ENCODE measurements around the gene SH3PXD2A. TPM values are rescaled to one million over a fixed set of nuclear protein-coding genes. Genes with fewer than 3 reads are reported as not detected.
"Not testable (repeated sequence)": the region's sequence is repeated elsewhere in the genome, so short reads cannot be mapped to it uniquely, and the experiment has no call there.

Gene SH3PXD2A
- total and polyA plus RNA-seq, 4 donors, result 18.7 to 69.1 (median 42.5) TPM

- H3K36me3 ChIP-seq (ENCODE audit: control insufficient read depth in 1 of 2, insufficient read depth in 2 of 2, low read length in 1 of 2), result no peaks in the 10 kb centered on the region
- no peaks in the 10 kb centered on the region for H3K4me1 ChIP-seq (ENCODE audit: control insufficient read depth in 1 of 2, insufficient read depth in 2 of 2, low read length in 2 of 2)
- peak; percentile 88 to 90 for DNase-seq
- 16 to 17% methylated on average over 12 of the region's 12 CpGs for WGBS, 2 donors
- intact Hi-C loops (cut with DNase I), result loop anchor here (1.0 to 5.0 kb wide), 2 partner anchors 64 to 65 kb away; no protein-coding TSS in a partner anchor
- ATAC-seq (ENCODE audit: low FRiP score), result peak; percentile 86
- H3K4me3 ChIP-seq (ENCODE audit: low read length in 2 of 2), result no peak overlapping the region
- H3K27ac ChIP-seq (ENCODE audit: low read depth in 1 of 2, low read length in 2 of 2), result no peak overlapping the region
- H3K9me3 ChIP-seq (ENCODE audit: control insufficient read depth, low read length), result no peaks in the 10 kb centered on the region
- no peaks in the 10 kb centered on the region for H3K27me3 ChIP-seq (ENCODE audit: control insufficient read depth in 1 of 2, insufficient read depth in 2 of 2, low read length in 1 of 2)
These were observed 78.3 kb downstream of the SH3PXD2A start for GRCh38 chr10:103776878-103777591.

GRCh38 chr10:103775776-103776175 is 79.6 kb downstream of the SH3PXD2A start:
- no peaks in the 10 kb centered on the region for H3K9me3 ChIP-seq (ENCODE audit: control insufficient read depth, low read length)
- no peak overlapping the region for H3K27ac ChIP-seq (ENCODE audit: low read depth in 1 of 2, low read length in 2 of 2)
- no peak for ATAC-seq (ENCODE audit: low FRiP score)
- no peak overlapping the region for H3K4me3 ChIP-seq (ENCODE audit: low read length in 2 of 2)
- intact Hi-C loops (cut with DNase I), result loop anchor here in 1 of 2 donors (5.0 kb wide), 1 partner anchor 63 kb away; no protein-coding TSS in a partner anchor
- H3K36me3 ChIP-seq (ENCODE audit: control insufficient read depth in 1 of 2, insufficient read depth in 2 of 2, low read length in 1 of 2), result no peaks in the 10 kb centered on the region
- WGBS, 2 donors, result 94 to 95% methylated on average over 5 of the region's 5 CpGs
- no peaks in the 10 kb centered on the region for H3K27me3 ChIP-seq (ENCODE audit: control insufficient read depth in 1 of 2, insufficient read depth in 2 of 2, low read length in 1 of 2)
- peak in 1 of 2 donors; percentile 22 for DNase-seq
- H3K4me1 ChIP-seq (ENCODE audit: control insufficient read depth in 1 of 2, insufficient read depth in 2 of 2, low read length in 2 of 2), result no peaks in the 10 kb centered on the region

DNA sequence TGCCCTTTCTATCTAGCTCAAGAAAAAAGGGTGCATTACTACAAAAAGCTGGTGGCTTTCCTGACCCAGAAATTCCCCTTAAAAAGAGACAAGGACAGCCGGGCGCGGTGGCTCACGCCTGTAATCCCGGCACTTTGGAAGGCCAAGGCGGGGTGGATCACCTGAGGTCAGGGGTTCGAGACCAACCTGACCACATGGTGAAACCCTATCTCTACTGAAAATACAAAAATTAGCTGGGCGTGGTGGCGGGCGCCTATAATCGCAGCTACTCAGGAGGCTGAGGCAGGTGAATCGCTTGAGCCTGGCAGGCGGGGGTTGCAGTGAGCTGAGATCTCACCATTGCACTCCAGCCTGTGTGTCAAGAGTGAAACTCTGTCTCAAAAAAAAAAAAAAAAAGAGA is 82.5 kb downstream of the SH3PXD2A start:
- WGBS, 2 donors, result 76 to 78% methylated on average over 13 of the region's 13 CpGs
- DNase-seq; ATAC-seq (ENCODE audit: low FRiP score); H3K4me3 ChIP-seq (ENCODE audit: low read length in 2 of 2); H3K36me3 ChIP-seq (ENCODE audit: control insufficient read depth in 1 of 2, insufficient read depth in 2 of 2, low read length in 1 of 2); H3K27me3 ChIP-seq (ENCODE audit: control insufficient read depth in 1 of 2, insufficient read depth in 2 of 2, low read length in 1 of 2); intact Hi-C loops (cut with DNase I); H3K4me1 ChIP-seq (ENCODE audit: control insufficient read depth in 1 of 2, insufficient read depth in 2 of 2, low read length in 2 of 2); H3K27ac ChIP-seq (ENCODE audit: low read depth in 1 of 2, low read length in 2 of 2); H3K9me3 ChIP-seq (ENCODE audit: control insufficient read depth, low read length): not testable (repeated sequence)

DNA sequence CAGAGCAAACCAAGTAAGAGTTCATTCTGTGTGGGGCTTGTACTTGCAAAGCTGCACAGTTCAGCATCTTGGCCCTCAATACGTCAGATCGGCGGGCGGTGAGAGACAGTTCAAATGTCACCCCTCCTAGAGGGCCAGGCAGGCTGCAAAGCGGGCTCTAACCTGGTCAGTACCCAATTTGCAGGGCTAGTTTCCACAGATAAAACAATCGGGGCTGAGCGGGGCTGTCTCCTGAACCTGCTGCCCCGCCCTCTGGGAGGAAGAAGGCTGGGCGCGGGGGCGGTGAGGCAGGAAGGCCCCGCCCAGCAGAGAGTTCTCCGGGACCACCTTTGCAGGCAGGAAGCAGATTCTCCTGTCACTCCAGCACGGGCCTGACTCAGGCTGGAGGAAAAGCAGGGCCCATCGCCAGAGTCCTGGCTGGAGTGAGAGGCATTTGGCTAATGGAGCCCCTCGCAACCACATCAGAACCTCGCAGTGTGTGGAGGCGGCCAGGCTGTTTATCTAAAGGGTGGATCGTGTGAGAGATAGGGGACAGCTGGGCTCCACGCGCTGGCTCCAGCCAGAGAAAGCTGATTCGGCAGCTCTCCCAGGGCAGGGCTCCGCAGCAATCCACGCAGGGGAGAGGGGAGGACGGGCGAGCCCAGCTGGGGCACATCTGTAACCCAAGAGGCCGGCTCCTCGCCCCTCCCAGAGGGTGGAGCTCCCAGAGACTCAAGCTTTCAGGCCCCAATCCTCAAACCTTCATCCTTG is 83.1 kb downstream of the SH3PXD2A start:
- no peaks in the 10 kb centered on the region for H3K9me3 ChIP-seq (ENCODE audit: control insufficient read depth, low read length)
- ATAC-seq (ENCODE audit: low FRiP score), result peak; percentile 80
- H3K4me3 ChIP-seq (ENCODE audit: low read length in 2 of 2), result peak overlapping the region in 1 of 2 donors; percentile 57
- intact Hi-C loops (cut with DNase I), result no loop called here
- WGBS, 2 donors, result 1 to 2% methylated on average over 28 of the region's 28 CpGs
- H3K27me3 ChIP-seq (ENCODE audit: control insufficient read depth in 1 of 2, insufficient read depth in 2 of 2, low read length in 1 of 2), result no peaks in the 10 kb centered on the region
- peak; percentile 91 to 92 for DNase-seq
- peak overlapping the region in 1 of 2 donors; percentile 34 for H3K27ac ChIP-seq (ENCODE audit: low read depth in 1 of 2, low read length in 2 of 2)
- no peaks in the 10 kb centered on the region for H3K4me1 ChIP-seq (ENCODE audit: control insufficient read depth in 1 of 2, insufficient read depth in 2 of 2, low read length in 2 of 2)
- H3K36me3 ChIP-seq (ENCODE audit: control insufficient read depth in 1 of 2, insufficient read depth in 2 of 2, low read length in 1 of 2), result no peaks in the 10 kb centered on the region

DNA sequence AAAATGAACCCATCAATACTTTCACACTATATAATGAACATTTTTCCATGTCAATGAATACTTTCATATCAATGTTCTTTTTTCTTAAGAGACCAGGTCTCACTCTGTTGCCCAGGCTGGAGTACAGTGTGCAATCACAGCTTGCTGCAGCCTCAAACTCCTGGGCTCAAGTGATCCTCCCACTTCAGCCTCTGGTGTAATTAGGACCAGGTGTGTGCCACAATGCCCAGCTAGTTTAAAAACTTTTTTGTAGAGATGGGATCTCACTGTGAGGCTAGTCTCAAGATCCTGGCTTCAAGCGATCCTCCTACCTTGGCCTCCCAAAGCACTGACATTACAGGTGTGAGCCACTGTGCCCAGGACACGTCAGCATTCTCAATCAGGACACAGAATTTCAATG is 85.2 kb downstream of the SH3PXD2A start:
- Histone ChIP-seq H3K36me3 (ENCODE audit: control insufficient read depth in 1 of 2, insufficient read depth in 2 of 2, low read length in 1 of 2) (no peaks in the 10 kb centered on the region), H3K4me1 (ENCODE audit: control insufficient read depth in 1 of 2, insufficient read depth in 2 of 2, low read length in 2 of 2) (no peaks in the 10 kb centered on the region), H3K27me3 (ENCODE audit: control insufficient read depth in 1 of 2, insufficient read depth in 2 of 2, low read length in 1 of 2) (no peaks in the 10 kb centered on the region), H3K4me3 (ENCODE audit: low read length in 2 of 2) (no peak overlapping the region), H3K9me3 (ENCODE audit: control insufficient read depth, low read length) (no peaks in the 10 kb centered on the region), H3K27ac (ENCODE audit: low read depth in 1 of 2, low read length in 2 of 2) (no peak overlapping the region)
- 96% methylated on average over 2 of the region's 2 CpGs for WGBS, 2 donors
- ATAC-seq (ENCODE audit: low FRiP score) (no peak), DNase-seq (peak in 1 of 2 donors; percentile 2)
- intact Hi-C loops (cut with DNase I), result no loop called here

DNA sequence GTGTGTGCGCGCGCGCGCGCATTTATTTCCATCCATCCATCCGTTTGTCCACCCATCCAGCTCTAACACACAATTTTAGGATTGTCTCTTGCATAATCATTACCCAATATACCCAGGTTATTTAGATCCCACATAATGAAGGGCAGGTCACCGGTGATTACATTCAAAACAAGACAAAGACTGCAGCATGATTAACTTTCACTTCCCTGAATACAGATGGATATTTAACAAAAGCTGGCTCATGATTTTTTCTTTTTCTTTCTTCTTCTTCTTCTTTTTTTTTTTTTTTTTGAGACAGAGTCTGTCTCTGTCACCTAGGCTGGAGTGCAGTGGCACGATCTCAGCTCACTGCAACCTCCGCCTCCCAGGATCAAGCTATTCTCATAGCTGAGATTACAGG is 86.2 kb downstream of the SH3PXD2A start:
- Histone ChIP-seq H3K36me3 (ENCODE audit: control insufficient read depth in 1 of 2, insufficient read depth in 2 of 2, low read length in 1 of 2) (no peaks in the 10 kb centered on the region), H3K27ac (ENCODE audit: low read depth in 1 of 2, low read length in 2 of 2) (no peak overlapping the region), H3K9me3 (ENCODE audit: control insufficient read depth, low read length) (no peaks in the 10 kb centered on the region), H3K4me3 (ENCODE audit: low read length in 2 of 2) (no peak overlapping the region), H3K27me3 (ENCODE audit: control insufficient read depth in 1 of 2, insufficient read depth in 2 of 2, low read length in 1 of 2) (no peaks in the 10 kb centered on the region), H3K4me1 (ENCODE audit: control insufficient read depth in 1 of 2, insufficient read depth in 2 of 2, low read length in 2 of 2) (no peaks in the 10 kb centered on the region)
- DNase-seq (no peak), ATAC-seq (ENCODE audit: low FRiP score) (no peak)
- WGBS, 2 donors, result 96 to 99% methylated on average over 10 of the region's 10 CpGs
- intact Hi-C loops (cut with DNase I), result no loop called here

- no peaks in the 10 kb centered on the region for H3K9me3 ChIP-seq (ENCODE audit: control insufficient read depth, low read length)
- ATAC-seq (ENCODE audit: low FRiP score), result no peak
- H3K27ac ChIP-seq (ENCODE audit: low read depth in 1 of 2, low read length in 2 of 2), result no peak overlapping the region
- 87 to 88% methylated on average over 11 of the region's 11 CpGs for WGBS, 2 donors
- intact Hi-C loops (cut with DNase I), result no loop called here
- H3K4me3 ChIP-seq (ENCODE audit: low read length in 2 of 2), result no peak overlapping the region
- no peaks in the 10 kb centered on the region for H3K4me1 ChIP-seq (ENCODE audit: control insufficient read depth in 1 of 2, insufficient read depth in 2 of 2, low read length in 2 of 2)
- H3K36me3 ChIP-seq (ENCODE audit: control insufficient read depth in 1 of 2, insufficient read depth in 2 of 2, low read length in 1 of 2), result no peaks in the 10 kb centered on the region
- peak in 1 of 2 donors; percentile 46 for DNase-seq
- H3K27me3 ChIP-seq (ENCODE audit: control insufficient read depth in 1 of 2, insufficient read depth in 2 of 2, low read length in 1 of 2), result no peaks in the 10 kb centered on the region
These were observed 87.0 kb downstream of the SH3PXD2A start for GRCh38 chr10:103768345-103768744.

GRCh38 chr10:103767756-103768155 is 87.6 kb downstream of the SH3PXD2A start:
- Histone ChIP-seq H3K27me3 (ENCODE audit: control insufficient read depth in 1 of 2, insufficient read depth in 2 of 2, low read length in 1 of 2) (no peaks in the 10 kb centered on the region), H3K4me1 (ENCODE audit: control insufficient read depth in 1 of 2, insufficient read depth in 2 of 2, low read length in 2 of 2) (no peaks in the 10 kb centered on the region), H3K9me3 (ENCODE audit: control insufficient read depth, low read length) (no peaks in the 10 kb centered on the region), H3K27ac (ENCODE audit: low read depth in 1 of 2, low read length in 2 of 2) (no peak overlapping the region), H3K4me3 (ENCODE audit: low read length in 2 of 2) (no peak overlapping the region), H3K36me3 (ENCODE audit: control insufficient read depth in 1 of 2, insufficient read depth in 2 of 2, low read length in 1 of 2) (no peaks in the 10 kb centered on the region)
- intact Hi-C loops (cut with DNase I), result no loop called here
- 85 to 91% methylated on average over 1 of the region's 1 CpG for WGBS, 2 donors
- ATAC-seq (ENCODE audit: low FRiP score) (no peak), DNase-seq (no peak)

Data from aorta (tissue), 5 donors.